Measurements from ENCODE around the gene CBX3.

- TF ChIP-seq CTCF (conservative IDR thresholded peaks at IDR 0.05 in 1 of 2, IDR thresholded peaks at IDR 0.05 in 1 of 2; ENCODE audit: low read depth in 1 of 2, low read length in 2 of 2) (no peak), EZH2 (IDR thresholded peaks at IDR 0.05; ENCODE audit: low read length, missing control alignments) (no peak)
Observed at GRCh38 chr7:26160896-26161295, 40.6 kb upstream of the CBX3 start.

Data from fibroblast of lung (primary cell).